GM03348 (cell line): Measurements from ENCODE around the gene HOXB1.
"Not testable (repeated sequence)": the region's sequence is repeated elsewhere in the genome, so short reads cannot be mapped to it uniquely, and the experiment has no call there.

Experiments
- DNase-seq: peaks from one replicate; pipeline ENCODE4 v3.0.0; 2012; ENCODE audit warnings: low spot score

Gene HOXB1

GRCh38 chr17:48543107-48543853 lies 12.5 kb upstream of the HOXB1 start:
- no peak for DNase-seq

GRCh38 chr17:48542698-48543106 lies 11.9 kb upstream of the HOXB1 start:
- DNase-seq, result no peak

GRCh38 chr17:48542114-48542656 lies 11.4 kb upstream of the HOXB1 start:
- DNase-seq, result no peak

- DNase-seq, result peak; percentile 89
Observed at GRCh38 chr17:48541577-48542113, 10.8 kb upstream of the HOXB1 start.

GRCh38 chr17:48541036-48541576 lies 10.3 kb upstream of the HOXB1 start:
- DNase-seq, result no peak

GRCh38 chr17:48540213-48540612 lies 9.4 kb upstream of the HOXB1 start:
- DNase-seq, result no peak

- DNase-seq, result peak; percentile 80
Observed at GRCh38 chr17:48539177-48539576, 8.4 kb upstream of the HOXB1 start.

GRCh38 chr17:48537316-48537715 lies 6.5 kb upstream of the HOXB1 start:
- no peak for DNase-seq

- not testable (repeated sequence) for DNase-seq
Observed at GRCh38 chr17:48535793-48536559, 5.2 kb upstream of the HOXB1 start.

GRCh38 chr17:48532261-48532660 lies 1.4 kb upstream of the HOXB1 start:
- DNase-seq, result no peak

- no peak for DNase-seq
Observed at GRCh38 chr17:48530208-48530886, 464 bp downstream of the HOXB1 start.

GRCh38 chr17:48529683-48530009 lies 1.2 kb downstream of the HOXB1 start:
- DNase-seq, result no peak

GRCh38 chr17:48528936-48529682 lies 1.7 kb downstream of the HOXB1 start:
- DNase-seq, result no peak

- DNase-seq, result no peak
Observed at GRCh38 chr17:48528153-48528935, 2.5 kb downstream of the HOXB1 start.

GRCh38 chr17:48527547-48527932 lies 3.3 kb downstream of the HOXB1 start:
- DNase-seq, result no peak

- no peak for DNase-seq
Observed at GRCh38 chr17:48526608-48527546, 3.9 kb downstream of the HOXB1 start.

GRCh38 chr17:48523010-48523409 lies 7.8 kb downstream of the HOXB1 start:
- DNase-seq, result no peak

GRCh38 chr17:48522031-48522653 lies 8.7 kb downstream of the HOXB1 start:
- DNase-seq, result no peak

GRCh38 chr17:48520631-48521079 lies 10.2 kb downstream of the HOXB1 start:
- DNase-seq, result peak; percentile 48
